Measurements from ENCODE around the gene ARGLU1. TPM values are rescaled to one million over a fixed set of nuclear protein-coding genes. Genes with fewer than 3 reads are reported as not detected.
"Not testable (repeated sequence)": the region's sequence is repeated elsewhere in the genome, so short reads cannot be mapped to it uniquely, and the experiment has no call there.

ARGLU1 gene, protein sequence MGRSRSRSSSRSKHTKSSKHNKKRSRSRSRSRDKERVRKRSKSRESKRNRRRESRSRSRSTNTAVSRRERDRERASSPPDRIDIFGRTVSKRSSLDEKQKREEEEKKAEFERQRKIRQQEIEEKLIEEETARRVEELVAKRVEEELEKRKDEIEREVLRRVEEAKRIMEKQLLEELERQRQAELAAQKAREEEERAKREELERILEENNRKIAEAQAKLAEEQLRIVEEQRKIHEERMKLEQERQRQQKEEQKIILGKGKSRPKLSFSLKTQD
- total RNA-seq (2014; rRNA removed; shearing (Covaris generic)): 105 and 116 TPM in 2 replicates

DNA sequence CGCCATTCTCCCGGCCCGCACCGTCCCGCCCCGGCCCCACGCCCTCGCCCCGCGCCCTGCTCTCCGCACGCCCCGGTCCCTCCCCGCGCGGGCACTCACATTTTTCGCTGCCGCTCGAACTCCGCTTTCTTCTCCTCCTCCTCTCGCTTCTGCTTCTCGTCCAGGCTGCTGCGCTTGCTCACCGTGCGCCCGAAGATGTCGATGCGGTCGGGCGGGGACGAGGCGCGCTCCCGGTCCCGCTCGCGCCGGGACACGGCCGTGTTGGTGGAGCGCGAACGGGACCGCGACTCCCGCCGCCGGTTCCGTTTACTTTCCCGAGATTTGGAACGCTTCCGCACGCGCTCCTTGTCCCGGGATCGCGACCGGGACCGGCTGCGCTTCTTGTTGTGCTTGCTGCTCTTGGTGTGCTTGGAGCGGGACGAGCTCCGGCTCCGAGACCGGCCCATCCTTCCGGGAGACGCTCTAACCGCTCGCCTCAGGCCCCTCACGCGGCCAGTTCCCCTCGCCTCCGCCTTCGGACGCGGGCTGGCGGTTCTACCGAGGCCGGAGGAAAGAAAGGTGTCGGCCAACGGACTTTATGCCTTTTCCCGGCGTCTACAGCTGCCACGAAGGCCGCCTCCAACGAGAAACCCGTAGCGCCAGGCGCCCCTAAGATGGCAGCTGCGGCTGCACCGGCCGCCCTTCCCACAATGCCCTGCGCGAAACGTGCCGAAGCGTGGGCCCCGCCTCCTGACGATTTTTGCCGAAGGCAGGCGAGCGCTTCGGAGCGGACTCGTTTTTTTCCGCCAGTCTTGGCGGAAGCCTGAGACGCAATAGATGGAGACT is at the start of gene ARGLU1:
Gene ARGLU1, minus strand, starts transcription at position 664 of the 825 bp plus-strand sequence. Its CDS starts 218 bp downstream, at position 446.
- DNase-seq (ENCODE audit: low spot score): peak; percentile 97

DNA sequence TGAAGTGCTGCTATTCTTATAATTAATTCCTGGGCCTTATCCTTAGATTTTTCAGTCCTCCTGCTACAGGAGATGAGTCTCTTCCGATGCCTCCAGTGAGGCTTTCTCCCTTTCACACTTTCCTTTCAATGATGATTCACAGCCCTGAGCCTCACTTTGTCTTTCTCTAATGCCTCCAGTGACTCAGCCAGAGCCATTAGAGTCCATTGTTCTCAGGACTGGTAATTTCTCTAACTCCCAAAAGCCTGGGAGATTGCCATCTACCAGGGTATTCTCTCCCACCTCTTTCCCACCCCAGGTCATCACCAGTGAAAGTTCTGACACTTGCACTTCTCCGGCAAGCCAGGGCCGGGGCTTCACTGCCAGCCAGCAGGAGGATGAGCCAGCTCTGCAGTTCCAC is 49.6 kb upstream of the ARGLU1 start:
- no peak for DNase-seq (ENCODE audit: low spot score)

DNA sequence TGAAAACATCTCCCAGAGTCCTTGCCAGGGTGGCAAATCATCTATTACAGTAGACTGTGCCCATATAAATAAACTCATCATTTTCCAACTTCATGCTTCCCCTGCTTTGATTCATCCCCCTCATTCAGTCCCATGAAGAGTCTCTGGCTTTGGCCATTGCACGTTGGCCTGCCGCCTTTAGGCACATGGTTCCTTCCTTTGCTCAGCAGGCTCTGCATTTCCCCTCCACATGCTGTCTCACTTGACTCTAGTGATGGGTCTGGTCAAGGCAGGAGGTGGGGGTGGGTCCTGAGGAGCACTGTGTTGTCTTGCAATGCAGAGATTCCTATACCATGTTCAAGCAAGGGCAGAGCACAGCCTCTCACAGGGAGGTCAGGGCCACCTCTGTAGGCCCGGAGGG is 48.8 kb upstream of the ARGLU1 start:
- DNase-seq (ENCODE audit: low spot score): no peak

DNA sequence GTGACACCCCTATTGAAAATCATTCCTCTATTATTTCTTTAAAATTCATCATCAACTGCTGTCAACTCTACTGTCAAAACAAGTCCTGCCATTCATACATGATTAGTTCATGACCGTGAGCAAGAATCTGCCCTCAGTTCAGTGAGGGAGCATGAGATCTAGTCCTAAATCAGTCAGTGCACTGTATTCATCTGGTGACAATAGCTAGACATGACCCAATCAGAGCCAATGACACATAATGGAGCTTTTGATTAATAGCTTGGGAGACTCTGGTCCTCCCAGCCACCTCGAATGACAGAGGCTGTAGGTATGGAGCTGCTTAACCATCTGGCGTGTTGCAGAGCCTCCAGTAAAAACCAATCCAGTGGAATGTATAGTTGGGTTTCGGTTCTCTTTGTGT is 46.9 kb upstream of the ARGLU1 start:
- no peak for DNase-seq (ENCODE audit: low spot score)

DNA sequence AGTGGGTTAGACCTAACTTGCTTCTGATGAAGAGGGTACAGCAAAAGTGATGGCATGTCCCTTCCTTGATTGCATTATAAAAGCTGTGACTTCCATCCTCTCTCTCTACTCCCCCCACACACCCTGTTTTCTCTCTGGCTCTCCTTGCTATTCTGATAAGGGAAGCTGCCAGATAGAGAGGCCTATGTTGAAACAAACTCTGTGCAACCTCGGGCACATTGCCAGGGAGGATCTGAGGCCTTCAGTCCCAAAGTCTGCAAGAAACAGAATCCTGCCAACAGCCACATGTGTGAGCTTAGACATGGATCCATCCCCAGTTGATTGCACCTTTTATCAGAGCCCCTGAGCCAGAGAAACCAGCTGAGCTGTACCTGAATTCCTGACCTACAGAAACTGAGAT is 44.8 kb upstream of the ARGLU1 start:
- no peak for DNase-seq (ENCODE audit: low spot score)

DNA sequence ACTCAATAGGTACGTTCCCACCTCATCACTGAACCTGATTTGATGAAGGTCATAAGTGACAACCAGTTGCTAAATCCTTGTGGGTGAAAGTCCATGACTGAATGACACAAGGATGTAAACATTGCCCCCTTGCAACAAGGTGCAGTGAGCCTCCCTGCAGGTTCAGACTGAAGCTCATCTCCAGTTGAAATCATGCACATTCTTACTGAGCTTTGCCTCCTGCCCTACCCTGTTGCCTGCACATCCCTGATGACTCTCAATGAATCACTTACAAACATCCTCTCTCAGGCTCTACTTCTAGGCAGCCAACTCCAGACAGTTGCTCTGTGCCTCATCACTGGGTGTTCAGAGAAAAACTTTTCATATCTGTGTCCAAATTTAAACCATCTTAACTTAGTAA is 42.5 kb upstream of the ARGLU1 start:
- no peak for DNase-seq (ENCODE audit: low spot score)

DNA sequence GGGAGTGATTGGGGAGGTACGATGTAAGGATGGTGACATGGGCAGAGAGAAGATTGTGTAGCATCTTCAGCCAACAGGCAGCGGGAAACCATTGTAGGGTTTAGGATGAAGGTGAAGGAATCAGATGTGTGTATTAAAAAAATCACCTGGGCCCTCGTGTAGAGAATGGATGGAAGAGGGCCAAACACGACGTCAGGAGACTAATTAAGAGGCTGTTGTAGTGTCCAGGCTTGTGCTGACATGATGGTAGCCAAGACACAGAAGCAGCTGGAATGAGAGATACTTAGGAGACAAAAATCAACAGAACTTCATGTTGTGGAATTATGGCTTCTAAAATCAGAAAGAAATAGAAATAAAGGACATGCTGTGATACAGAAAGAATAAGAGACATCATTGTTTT is 41.2 kb upstream of the ARGLU1 start:
- no peak for DNase-seq (ENCODE audit: low spot score)

DNA sequence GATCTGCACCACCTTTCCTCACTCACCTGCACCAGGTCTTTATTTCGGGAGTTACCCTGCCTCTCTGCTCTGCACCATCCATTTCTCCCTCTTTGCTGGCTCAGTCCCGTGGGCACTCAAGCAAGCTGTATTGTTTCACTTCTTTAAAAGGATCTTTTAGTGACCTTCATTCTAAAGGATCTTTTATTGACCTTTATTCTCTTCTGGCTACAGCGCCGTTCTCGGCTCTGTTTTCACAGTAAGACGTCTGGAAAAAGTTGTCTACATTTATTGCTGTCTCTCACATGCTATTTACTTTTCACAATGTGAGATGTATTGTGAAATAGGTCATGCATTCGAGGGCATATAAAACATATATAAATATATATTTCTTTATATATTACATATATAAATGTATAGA is 35.6 kb upstream of the ARGLU1 start:
- DNase-seq (ENCODE audit: low spot score): no peak

DNA sequence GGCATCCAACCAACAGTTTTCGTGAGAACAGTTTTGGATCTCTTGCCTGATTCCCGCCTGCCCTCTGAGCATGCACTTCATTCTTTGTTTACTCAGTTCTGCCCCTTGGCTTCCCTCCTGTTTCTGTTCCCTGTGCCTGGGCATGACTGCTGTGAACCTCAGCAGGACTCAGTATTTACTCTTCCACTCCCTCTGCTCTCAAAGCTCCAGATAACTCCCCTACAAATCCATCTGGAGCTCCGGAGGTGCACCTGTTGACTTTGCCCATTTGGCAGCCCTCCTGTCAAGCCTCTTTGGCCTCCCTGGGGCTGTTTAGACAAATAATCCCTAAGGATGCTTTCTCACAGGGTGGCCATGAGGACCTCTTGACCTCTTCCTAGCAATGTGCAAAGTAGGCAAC is 34.2 kb upstream of the ARGLU1 start:
- DNase-seq (ENCODE audit: low spot score): no peak

DNA sequence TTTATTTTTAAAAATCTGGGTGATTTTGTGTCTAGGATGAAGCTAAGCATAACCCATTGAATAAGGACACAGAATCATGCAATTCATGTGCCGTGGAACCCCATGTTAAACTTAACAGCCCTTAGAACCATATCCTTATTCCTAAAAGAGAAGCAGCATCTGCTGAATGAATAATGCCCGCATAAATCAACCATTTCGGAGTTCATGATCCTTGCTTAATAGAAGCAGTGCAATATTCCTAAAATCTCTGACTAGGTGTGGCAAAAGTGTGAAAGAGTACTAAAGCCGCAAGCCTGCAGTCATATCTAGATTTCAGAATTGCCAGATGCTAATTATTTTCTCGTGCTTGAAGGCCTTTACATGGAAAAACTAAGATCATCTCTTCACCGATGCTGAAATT is 33.6 kb upstream of the ARGLU1 start:
- DNase-seq (ENCODE audit: low spot score): no peak

DNA sequence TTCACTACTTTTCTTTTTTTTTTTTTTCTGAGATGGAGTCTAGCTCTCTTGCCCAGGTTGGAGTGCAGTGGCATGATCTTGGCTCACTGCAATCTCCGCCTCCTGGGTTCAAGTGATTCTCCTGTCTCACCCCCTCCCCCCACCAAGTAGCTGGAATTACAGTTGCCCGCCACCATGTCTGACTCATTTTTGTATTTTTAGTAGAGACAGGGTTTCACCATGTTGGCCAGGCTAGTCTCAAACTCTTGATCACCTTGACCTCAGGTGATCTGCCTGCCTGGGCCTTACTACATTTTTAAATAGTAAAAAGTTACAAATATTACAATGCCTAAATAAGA is 32.8 kb upstream of the ARGLU1 start:
- not testable (repeated sequence) for DNase-seq (ENCODE audit: low spot score)

DNA sequence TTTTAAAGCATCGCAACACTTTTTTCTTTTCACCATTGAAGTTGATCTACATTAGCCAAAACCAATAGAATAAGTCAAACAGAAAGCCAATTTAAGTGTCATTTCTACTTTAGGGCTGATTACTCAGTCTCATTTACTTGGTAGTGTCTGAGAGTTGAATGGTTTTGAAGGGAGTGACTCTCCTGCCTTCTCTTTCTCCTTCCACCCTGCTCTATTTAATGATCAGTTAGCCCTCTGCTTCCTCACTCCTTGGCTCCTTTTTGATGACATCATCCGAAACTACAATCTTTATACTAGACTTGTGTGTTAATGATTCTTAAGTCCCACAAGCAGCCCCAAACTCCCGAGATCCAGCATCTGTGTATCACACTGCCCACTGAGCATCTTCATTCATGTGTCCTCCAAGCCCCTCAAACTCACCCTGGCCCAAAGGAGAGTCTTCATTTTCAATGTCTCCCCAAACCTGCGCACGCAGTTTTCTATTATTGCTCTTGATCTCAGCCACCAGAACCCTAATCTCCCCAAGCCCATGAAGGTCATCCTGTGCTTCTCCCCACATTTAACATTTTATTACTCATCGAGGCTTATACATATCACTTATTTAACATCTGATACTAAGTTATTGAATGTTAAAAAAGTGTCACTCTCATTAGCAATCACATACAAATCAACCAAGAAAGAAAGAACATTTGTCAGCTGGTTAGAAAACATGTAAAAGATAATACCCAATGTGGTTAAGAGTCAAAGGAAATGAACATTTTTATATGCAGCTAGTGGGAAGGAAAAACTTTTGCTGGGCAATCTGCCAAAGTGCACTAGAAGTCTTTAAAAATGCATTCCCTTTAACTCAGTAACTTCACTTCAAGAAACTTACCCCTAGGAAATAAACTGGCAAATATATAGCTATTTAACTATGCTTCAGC is 32.2 kb upstream of the ARGLU1 start:
- DNase-seq (ENCODE audit: low spot score): peak; percentile 59

DNA sequence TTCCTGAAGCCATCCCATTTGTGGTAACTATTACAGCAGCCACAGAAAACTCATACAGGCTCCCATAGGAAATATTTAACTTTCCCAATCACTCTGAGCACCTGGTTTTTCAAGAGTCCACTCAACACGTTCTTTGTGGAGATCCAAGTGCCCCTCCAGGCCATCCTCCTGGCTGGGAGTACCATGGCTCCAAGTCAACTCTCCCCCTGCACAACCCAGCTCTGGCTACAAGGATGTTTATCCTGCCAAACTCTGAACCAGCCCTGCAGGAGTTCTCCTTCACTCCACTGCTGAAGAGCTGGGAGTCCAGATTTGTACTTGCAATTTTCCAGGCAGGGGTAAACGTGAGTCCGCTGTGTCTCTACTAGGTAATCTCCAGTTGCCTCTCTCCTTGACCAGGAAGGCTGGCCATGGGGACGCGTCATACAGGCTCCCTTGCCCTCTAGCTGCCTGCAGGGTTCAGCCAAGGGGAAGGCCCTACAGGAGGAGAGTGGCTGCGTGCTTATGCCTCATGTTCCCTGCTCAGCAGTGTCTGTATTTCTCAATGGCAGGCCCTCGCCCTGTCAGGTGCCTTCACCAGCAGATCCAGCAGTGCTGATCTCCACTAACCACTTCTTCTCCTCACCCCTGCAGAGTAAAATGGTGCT is 29.9 kb upstream of the ARGLU1 start:
- DNase-seq (ENCODE audit: low spot score): no peak

DNA sequence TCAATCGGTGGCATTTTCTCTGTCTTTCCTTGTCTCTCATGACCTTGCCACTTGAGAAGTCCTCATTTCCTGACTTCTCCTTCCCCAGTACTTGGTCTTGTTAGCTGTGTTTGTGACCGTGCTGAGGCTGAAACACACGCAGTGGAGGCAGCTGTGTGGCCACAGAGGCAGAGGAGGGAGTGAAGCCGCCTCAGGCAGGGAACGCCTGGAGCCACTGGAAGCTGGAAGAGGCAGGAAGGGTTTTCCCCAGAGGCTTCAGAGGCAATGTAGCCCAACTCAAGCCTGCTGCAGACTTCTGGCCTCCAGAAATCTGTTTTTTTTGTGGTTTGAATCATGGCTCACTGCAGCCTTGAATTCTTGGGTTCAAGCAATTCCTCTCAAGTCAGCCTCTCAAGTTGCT is 29.2 kb upstream of the ARGLU1 start:
- DNase-seq (ENCODE audit: low spot score): no peak

DNA sequence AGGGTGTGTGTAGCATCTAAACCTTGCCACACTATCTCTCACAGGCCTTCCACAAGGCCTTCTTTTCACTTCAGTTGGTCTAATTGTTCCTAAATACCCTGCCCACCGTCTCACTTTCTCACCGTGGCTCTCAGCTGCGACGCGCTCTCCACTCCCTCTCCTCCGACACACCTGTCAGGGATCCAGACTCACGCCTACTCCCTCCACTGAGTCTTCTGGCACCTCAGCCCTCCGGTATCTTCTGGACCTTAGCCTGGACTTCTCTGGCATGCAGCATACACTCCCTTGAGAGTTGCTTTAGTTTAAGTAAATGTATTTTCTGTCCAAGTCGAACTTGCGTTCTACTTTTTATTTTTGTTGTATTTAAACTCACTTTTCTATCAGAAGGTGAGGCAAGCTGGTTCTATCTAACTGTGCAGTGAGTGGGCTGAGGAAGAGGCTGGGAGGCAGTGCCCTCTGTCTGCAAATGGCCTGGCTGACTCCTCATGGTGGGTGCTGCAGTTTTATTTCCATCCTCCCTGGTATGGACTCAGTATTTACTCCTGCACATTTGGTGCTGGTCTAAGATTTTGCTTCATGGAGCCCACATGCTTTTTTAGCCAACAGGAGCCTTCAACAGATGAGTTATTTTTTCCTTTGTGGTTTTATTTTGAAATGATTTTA is 28.5 kb upstream of the ARGLU1 start:
- no peak for DNase-seq (ENCODE audit: low spot score)

DNA sequence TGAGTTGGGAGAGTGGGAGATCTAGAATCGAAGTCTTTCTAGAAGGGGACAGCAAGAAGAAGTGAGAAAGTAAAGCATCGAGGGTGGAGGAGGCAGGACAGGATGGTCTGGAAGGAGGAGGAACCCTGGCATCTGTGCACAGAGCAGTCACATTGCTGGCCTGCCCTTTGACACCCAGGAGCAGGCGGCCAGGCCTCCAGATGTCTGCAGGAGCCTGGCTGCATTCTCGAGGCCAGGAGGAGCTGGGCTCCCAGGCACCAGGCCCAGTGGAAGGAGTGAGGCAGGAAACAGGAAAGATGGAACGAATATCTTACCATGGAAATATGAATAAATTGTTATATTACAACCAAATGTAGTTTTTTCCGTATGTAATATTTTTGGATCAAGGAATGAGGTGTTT is 27.7 kb upstream of the ARGLU1 start:
- no peak for DNase-seq (ENCODE audit: low spot score)

DNA sequence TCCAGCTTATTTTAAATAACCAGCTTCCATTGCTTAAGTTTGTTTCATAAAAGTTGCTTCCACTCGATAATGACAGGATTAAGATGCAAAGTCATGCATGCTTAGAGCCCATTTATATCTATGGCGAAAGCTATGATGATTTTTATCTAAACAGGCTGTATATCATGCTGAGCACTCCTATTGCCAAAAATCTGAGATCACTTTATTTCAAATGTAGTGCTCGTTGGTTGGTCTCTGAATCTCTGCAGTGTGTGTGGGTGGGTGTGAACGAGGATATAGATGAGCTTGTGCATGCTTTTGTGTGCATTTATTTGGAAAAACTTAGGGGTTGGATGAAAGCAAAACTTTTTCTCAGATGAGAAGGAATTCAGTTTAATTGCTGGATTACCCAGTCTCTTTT is 27.0 kb upstream of the ARGLU1 start:
- DNase-seq (ENCODE audit: low spot score): no peak

DNA sequence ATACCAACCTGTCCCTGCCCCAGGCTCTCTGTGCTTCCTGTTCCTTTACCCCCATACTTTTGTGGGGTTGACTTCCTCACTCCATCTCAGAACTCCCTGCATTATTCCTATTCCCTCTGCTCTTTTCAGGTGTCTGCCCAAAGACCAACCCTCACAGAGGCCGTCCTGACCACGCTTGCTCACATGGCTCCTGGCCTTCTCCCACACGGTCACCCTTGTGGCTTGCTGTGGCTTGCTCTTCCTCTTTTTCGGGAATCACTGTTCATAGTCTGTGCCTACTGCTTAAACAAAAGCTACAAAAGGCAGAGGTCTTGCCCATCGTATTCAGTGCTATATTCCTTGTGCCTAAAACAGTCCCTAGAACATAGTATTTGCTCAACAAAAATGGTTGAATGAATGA is 25.2 kb upstream of the ARGLU1 start:
- no peak for DNase-seq (ENCODE audit: low spot score)

DNA sequence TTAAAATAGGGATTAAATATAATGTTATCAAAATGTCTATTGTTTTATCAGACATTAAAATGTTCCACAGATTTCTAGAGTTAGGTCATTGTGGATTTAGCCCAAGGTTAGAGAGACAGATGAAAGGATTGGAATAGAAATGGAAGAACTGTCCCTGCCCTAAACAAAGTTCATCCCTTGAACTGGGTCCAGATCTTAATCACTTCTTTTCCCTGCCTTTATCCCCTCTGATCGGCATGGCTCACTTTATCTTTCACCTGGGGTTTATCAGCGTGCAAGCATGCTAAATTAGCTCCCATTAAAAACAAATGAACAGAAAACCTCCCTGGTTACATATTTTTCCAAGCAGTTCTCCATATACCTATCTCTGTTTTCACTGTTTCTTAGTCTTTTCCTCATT is 23.4 kb upstream of the ARGLU1 start:
- no peak for DNase-seq (ENCODE audit: low spot score)

DNA sequence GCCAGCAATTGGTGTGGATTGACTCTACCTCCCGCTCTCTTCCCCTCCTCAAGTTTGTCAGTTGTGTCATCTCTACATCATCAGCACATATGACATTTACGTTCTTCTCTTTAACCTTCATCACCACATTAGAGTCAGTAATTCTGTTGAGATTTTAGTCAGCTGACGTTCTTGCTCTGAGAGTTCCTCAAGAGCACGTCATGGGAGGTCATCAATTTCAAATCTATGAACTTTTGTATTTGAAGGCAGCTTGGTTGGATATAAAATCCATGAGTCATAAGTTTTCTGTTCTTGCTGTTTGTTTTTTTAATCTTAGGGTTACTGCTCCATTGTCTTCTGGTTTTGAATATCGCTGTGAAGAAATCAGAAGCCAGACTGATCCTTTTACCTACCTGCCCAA is 21.8 kb upstream of the ARGLU1 start:
- DNase-seq (ENCODE audit: low spot score): no peak

DNA sequence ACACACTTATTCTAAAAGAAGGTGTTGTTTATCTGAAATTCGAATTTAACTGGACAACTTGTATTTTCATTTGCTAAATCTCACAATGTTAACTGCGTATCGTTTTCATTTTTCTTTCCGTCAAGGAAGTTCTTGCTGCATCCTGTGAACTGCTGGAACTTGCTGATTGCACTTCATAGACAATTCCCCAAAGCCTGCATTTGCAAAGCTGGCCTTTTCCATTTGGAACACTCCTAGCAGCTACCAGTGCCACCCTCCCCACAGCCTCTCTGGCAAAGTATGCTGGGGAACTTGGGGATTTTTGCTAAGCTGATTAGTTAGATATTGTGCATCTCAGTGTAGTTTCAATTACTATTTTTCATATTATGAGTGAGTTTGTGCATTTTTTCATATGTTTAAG is 20.4 kb upstream of the ARGLU1 start:
- no peak for DNase-seq (ENCODE audit: low spot score)
